Trophoblast cell (in vitro differentiated cells and primary cell): ENCODE measurements around the gene G6PD.

Experiments
- DNase-seq, 2 donors: peaks; one replicate each; pipeline ENCODE4 v3.0.0-alpha.2; 2016
- H2AFZ ChIP-seq: 2 replicates; pipeline ENCODE4 v1.6.1; 2013; ENCODE audit warnings: low read length, moderate library complexity, mild to moderate bottlenecking; ENCODE audit not compliant: insufficient read depth, poor library complexity
- H2AK5ac ChIP-seq: 2 replicates; pipeline ENCODE4 v1.6.1; 2013; ENCODE audit warnings: mild to moderate bottlenecking, low read length
- H2BK120ac ChIP-seq: 2 replicates; pipeline ENCODE4 v1.6.1; 2013; ENCODE audit warnings: low read length, mild to moderate bottlenecking, moderate library complexity; ENCODE audit not compliant: insufficient read depth, poor library complexity
- H2BK12ac ChIP-seq: 2 replicates; pipeline ENCODE4 v1.6.1; 2013; ENCODE audit warnings: mild to moderate bottlenecking, low read length, moderate library complexity
- H2BK5ac ChIP-seq: 2 replicates; pipeline ENCODE4 v1.6.1; 2013; ENCODE audit warnings: low read length, low read depth, moderate library complexity, mild to moderate bottlenecking; ENCODE audit not compliant: poor library complexity
- H3K14ac ChIP-seq: 2 replicates; pipeline ENCODE4 v1.6.1; 2013; ENCODE audit warnings: mild to moderate bottlenecking, low read length
- H3K18ac ChIP-seq: 2 replicates; pipeline ENCODE4 v1.6.1; 2013; ENCODE audit warnings: mild to moderate bottlenecking, low read length
- H3K23ac ChIP-seq: 2 replicates; pipeline ENCODE4 v1.6.1; 2013; ENCODE audit warnings: low read length
- H3K27ac ChIP-seq: 2 replicates; pipeline ENCODE4 v1.5.1; 2013; ENCODE audit warnings: low read depth, mild to moderate bottlenecking, inconsistent platforms, low read length, moderate library complexity
- H3K27me3 ChIP-seq: 2 replicates; pipeline ENCODE4 v1.6.1; 2013; ENCODE audit warnings: inconsistent platforms, mild to moderate bottlenecking, low read length, moderate library complexity; ENCODE audit not compliant: insufficient read depth
- H3K36me3 ChIP-seq, 2 experiments: 1 replicate in 1 of 2; 2 replicates in 1 of 2; pipeline ENCODE4 v1.6.1; 2013; ENCODE audit warnings: low read length in 2 of 2, mild to moderate bottlenecking in 2 of 2, moderate library complexity in 1 of 2; ENCODE audit not compliant: insufficient read depth in 2 of 2, control insufficient read depth in 1 of 2
- H3K4ac ChIP-seq: 2 replicates; pipeline ENCODE4 v1.6.1; 2013; ENCODE audit warnings: low read depth, mild to moderate bottlenecking, low read length, moderate library complexity
- H3K4me1 ChIP-seq, 2 experiments: 1 replicate in 1 of 2; 2 replicates in 1 of 2; pipeline ENCODE4 v1.6.1; 2013; ENCODE audit warnings: low read length in 2 of 2, mild to moderate bottlenecking in 2 of 2, moderate library complexity in 1 of 2; ENCODE audit not compliant: insufficient read depth in 2 of 2, control insufficient read depth in 1 of 2
- H3K4me2 ChIP-seq: 2 replicates; pipeline ENCODE4 v1.6.1; 2013; ENCODE audit warnings: inconsistent platforms, mild to moderate bottlenecking, low read length, moderate library complexity
- H3K4me3 ChIP-seq: 2 replicates; pipeline ENCODE4 v1.5.1; 2013; ENCODE audit warnings: mild to moderate bottlenecking, low read depth, low read length, inconsistent platforms
- H3K79me1 ChIP-seq: one replicate; pipeline ENCODE4 v1.6.1; 2013; ENCODE audit warnings: low read length
- H3K79me2 ChIP-seq: 2 replicates; pipeline ENCODE4 v1.6.1; 2013; ENCODE audit warnings: low read length, mild to moderate bottlenecking; ENCODE audit not compliant: control insufficient read depth, insufficient read depth, poor library complexity
- H3K9ac ChIP-seq: 2 replicates; pipeline ENCODE4 v1.6.1; 2013; ENCODE audit warnings: mild to moderate bottlenecking, low read length
- H3K9me3 ChIP-seq: 2 replicates; pipeline ENCODE4 v1.6.1; 2013; ENCODE audit warnings: low read depth, mild to moderate bottlenecking, control low read depth, inconsistent platforms, low read length; ENCODE audit not compliant: insufficient read depth
- H4K12ac ChIP-seq: 2 replicates; pipeline ENCODE4 v1.6.1; 2013; ENCODE audit warnings: low read depth, mild to moderate bottlenecking, low read length, moderate library complexity
- H4K8ac ChIP-seq: 2 replicates; pipeline ENCODE4 v1.6.1; 2013; ENCODE audit warnings: low read depth, mild to moderate bottlenecking, low read length, moderate library complexity
- H4K91ac ChIP-seq: one replicate; pipeline ENCODE4 v1.6.1; 2013; ENCODE audit warnings: low read depth, mild to moderate bottlenecking, low read length, moderate library complexity
- WGBS: extraction: QIAGEN DNeasy Blood & Tissue Kit; methylation state at CpG from one replicate; pipeline ENCODE4 v1.1.7; 2013; ENCODE audit warnings: missing lambda C conversion rate; ENCODE audit not compliant: insufficient read length, insufficient coverage; ENCODE audit errors: extremely low coverage; 5-methylcytosine and 5-hydroxymethylcytosine counted together

G6PD gene

DNA sequence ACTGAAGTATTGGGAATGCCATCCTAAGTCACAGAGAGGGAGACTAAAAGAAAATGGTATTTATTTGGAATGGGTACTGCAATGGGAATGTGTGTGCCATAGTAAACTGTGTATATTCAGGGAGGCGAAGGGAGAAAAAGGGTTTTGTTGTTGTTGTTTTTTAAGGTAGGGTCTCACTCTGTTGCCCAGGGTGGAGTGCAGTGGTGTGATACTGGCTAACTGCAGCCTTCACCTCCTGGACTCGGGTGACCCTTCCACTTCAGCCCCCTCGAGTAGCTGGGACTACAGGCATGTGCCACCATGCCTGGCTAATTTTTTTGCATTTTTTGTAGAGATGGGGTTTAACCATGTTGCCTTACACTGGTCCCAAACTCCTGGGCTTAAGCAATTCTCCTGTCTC, 51.9 kb downstream of the G6PD start:
- Histone ChIP-seq H4K8ac (no peak overlapping the region), H4K91ac (no peak overlapping the region), H3K9me3 (no peaks in the 10 kb centered on the region), H3K23ac (no peak overlapping the region), H2BK5ac (no peak overlapping the region), H3K27me3 (no peaks in the 10 kb centered on the region), H3K4me2 (no peak overlapping the region), H3K14ac (no peak overlapping the region), H3K18ac (no peak overlapping the region), H2AFZ (no peak overlapping the region), H3K36me3 (no peaks in the 10 kb centered on the region), H3K4me3 (no peak overlapping the region), H3K4ac (no peak overlapping the region), H3K9ac (no peak overlapping the region), H2BK120ac (no peak overlapping the region), H4K12ac (no peak overlapping the region), H3K27ac (no peak overlapping the region), H3K4me1 (peaks cover 0 to 2% of the 10 kb centered on the region in 2 experiments), H3K79me1 (peaks cover 10% of the 10 kb centered on the region), H2BK12ac (no peak overlapping the region), H2AK5ac (no peak overlapping the region), H3K79me2 (peaks cover 4% of the 10 kb centered on the region)
- no CpG with 5 or more reads among the region's 3 CpGs for WGBS
- no peak for DNase-seq

DNA sequence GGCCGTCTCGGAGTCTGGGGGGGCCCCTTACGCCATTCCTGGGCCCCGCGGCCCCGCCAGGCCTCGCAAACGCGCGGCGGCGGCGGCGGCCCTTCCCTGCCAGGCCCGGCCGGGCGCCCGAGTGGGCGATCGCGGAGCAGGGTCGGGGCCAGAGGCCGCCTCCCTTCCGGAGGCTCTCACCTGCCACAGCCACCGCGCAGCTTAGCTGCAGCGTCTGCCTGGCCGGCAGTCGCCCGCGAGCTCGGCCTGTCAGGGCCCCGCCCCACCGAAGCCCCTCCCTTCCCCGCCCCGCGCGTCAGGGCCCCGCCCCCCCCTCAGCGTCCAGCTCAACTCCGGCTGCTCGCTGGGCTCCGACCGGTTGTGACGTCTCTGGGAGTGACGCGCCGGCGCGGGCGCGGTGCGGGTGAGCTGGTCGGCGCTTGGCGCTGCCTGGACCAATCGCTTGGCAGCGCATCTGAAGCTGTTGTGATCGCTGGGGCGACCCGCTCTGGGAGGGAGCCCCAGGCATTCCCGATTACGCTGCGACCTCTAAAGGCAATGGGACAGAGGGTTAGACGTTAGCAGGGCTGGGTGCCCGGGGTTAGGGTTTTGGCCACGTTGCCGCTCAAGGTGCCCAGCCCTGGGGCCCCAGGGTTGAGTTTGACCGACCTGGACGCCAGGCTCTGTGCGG, 56.1 kb downstream of the G6PD start, which contains the start of gene SLC10A3:
Gene SLC10A3 (minus strand): TSS at position 216 of the 670 bp plus-strand sequence. CDS start 1,689 bp downstream, outside the sequence.
- peaks cover 15 to 16% of the 10 kb centered on the region in 2 experiments for H3K36me3 ChIP-seq
- peak within 1 kb of the TSS; percentile 50 for H2BK12ac ChIP-seq
- peaks cover 18 to 20% of the 10 kb centered on the region in 2 experiments for H3K4me1 ChIP-seq
- no peak within 1 kb of the TSS for H2AFZ ChIP-seq
- peaks cover 17% of the 10 kb centered on the region for H3K79me1 ChIP-seq
- H3K79me2 ChIP-seq: peaks cover 16% of the 10 kb centered on the region
- peak within 1 kb of the TSS; percentile 78 for H3K14ac ChIP-seq
- peak within 1 kb of the TSS; percentile 28 for H2AK5ac ChIP-seq
- H3K27ac ChIP-seq: peak within 1 kb of the TSS; percentile 92
- H3K4ac ChIP-seq: peak within 1 kb of the TSS; percentile 52
- H4K91ac ChIP-seq: peak within 1 kb of the TSS; percentile 92
- H2BK120ac ChIP-seq: peak within 1 kb of the TSS; percentile 94
- no CpG with 5 or more reads among the region's 71 CpGs for WGBS
- H4K12ac ChIP-seq: peak within 1 kb of the TSS; percentile 59
- H3K23ac ChIP-seq: no peak within 1 kb of the TSS
- peak within 1 kb of the TSS; percentile 68 for H3K4me3 ChIP-seq
- no peaks in the 10 kb centered on the region for H3K27me3 ChIP-seq
- H3K9me3 ChIP-seq: peaks cover 1% of the 10 kb centered on the region
- peak within 1 kb of the TSS; percentile 88 for H2BK5ac ChIP-seq
- peak within 1 kb of the TSS; percentile 86 for H3K18ac ChIP-seq
- H3K4me2 ChIP-seq: peak within 1 kb of the TSS; percentile 87
- peak within 1 kb of the TSS; percentile 97 for H4K8ac ChIP-seq
- H3K9ac ChIP-seq: peak within 1 kb of the TSS; percentile 84
- DNase-seq: peak; percentile 90 to 91

DNA sequence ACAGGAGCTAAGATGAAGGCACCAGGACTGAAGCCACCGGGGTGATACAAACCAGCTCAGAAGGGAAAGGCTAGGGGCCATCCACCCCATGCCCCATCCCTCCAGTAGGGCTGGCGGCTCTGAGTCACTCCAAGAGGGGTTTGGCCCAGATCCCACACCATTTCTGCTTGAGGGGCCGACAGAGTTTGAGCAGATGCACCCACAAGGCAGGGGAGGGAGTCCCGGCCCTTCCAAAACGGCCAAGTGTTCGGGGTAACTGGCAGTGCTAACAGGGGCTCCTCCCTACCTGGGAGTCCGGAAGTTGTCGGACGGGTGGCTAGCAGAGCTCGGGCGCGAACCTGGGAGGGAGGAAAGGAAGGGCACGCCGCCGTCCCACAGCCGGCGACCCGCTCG, 56.6 kb downstream of the G6PD start:
- peak overlapping the region; percentile 68 for H3K4me3 ChIP-seq
- H4K8ac ChIP-seq: peak overlapping the region; percentile 58
- no peak overlapping the region for H2BK12ac ChIP-seq
- H3K27me3 ChIP-seq: no peaks in the 10 kb centered on the region
- peak overlapping the region; percentile 87 for H3K4me2 ChIP-seq
- peak overlapping the region; percentile 36 for H3K14ac ChIP-seq
- H3K79me1 ChIP-seq: peaks cover 17% of the 10 kb centered on the region
- peak in 1 of 2 donors; percentile 13 for DNase-seq
- H3K18ac ChIP-seq: peak overlapping the region; percentile 32
- H4K12ac ChIP-seq: peak overlapping the region; percentile 59
- no peak overlapping the region for H3K23ac ChIP-seq
- peak overlapping the region; percentile 28 for H2AK5ac ChIP-seq
- H3K9ac ChIP-seq: peak overlapping the region; percentile 79
- peak overlapping the region; percentile 34 for H3K4ac ChIP-seq
- no CpG with 5 or more reads among the region's 19 CpGs for WGBS
- H2BK120ac ChIP-seq: peak overlapping the region; percentile 18
- peaks cover 20 to 22% of the 10 kb centered on the region in 2 experiments for H3K4me1 ChIP-seq
- H4K91ac ChIP-seq: peak overlapping the region; percentile 92
- H2AFZ ChIP-seq: no peak overlapping the region
- peaks cover 16% of the 10 kb centered on the region for H3K79me2 ChIP-seq
- peaks cover 21 to 22% of the 10 kb centered on the region in 2 experiments for H3K36me3 ChIP-seq
- H2BK5ac ChIP-seq: peak overlapping the region; percentile 78
- peak overlapping the region; percentile 78 for H3K27ac ChIP-seq
- peaks cover 1% of the 10 kb centered on the region for H3K9me3 ChIP-seq

- H3K27me3 ChIP-seq: no peaks in the 10 kb centered on the region
- H3K36me3 ChIP-seq: peaks cover 29 to 30% of the 10 kb centered on the region in 2 experiments
- H3K14ac ChIP-seq: no peak overlapping the region
- H3K9me3 ChIP-seq: peaks cover 1% of the 10 kb centered on the region
- H3K27ac ChIP-seq: no peak overlapping the region
- H3K4me3 ChIP-seq: no peak overlapping the region
- no peak overlapping the region for H4K91ac ChIP-seq
- H3K18ac ChIP-seq: no peak overlapping the region
- peaks cover 17% of the 10 kb centered on the region for H3K79me1 ChIP-seq
- H3K4me1 ChIP-seq: peaks cover 20 to 22% of the 10 kb centered on the region in 2 experiments
- H3K79me2 ChIP-seq: peaks cover 16% of the 10 kb centered on the region
- no peak for DNase-seq
- H4K8ac ChIP-seq: no peak overlapping the region
- H3K4ac ChIP-seq: peak overlapping the region; percentile 43
- H2AK5ac ChIP-seq: no peak overlapping the region
- no peak overlapping the region for H2AFZ ChIP-seq
- H4K12ac ChIP-seq: peak overlapping the region; percentile 60
- no peak overlapping the region for H2BK120ac ChIP-seq
- no peak overlapping the region for H3K9ac ChIP-seq
- H3K23ac ChIP-seq: no peak overlapping the region
- WGBS: no CpG with 5 or more reads among the region's 4 CpGs
- H3K4me2 ChIP-seq: peak overlapping the region; percentile 87
- H2BK5ac ChIP-seq: no peak overlapping the region
- peak overlapping the region; percentile 35 for H2BK12ac ChIP-seq
These were observed 57.5 kb downstream of the G6PD start for GRCh38 chrX:154489182-154489581.
